Esophagus squamous epithelium (tissue), 4 donors: Measurements from ENCODE around the gene HLF.

Experiments
- POLR2A ChIP-seq, 4 donors: fragments of 450-650 bp; IDR thresholded peaks; one replicate each; pipeline ENCODE4 v1.6.1; 2017; ENCODE audit warnings: antibody characterized with exemption in 4 of 4, mild to moderate bottlenecking in 4 of 4, moderate library complexity in 3 of 4
- TF ChIP-seq, protein P1 (sequence below), 6 experiments: fragments of 450-650 bp in 4 of 6; fragments of 200-600 bp in 2 of 6; sonication (generic) in 2 of 6; IDR thresholded peaks; one replicate each; pipeline ENCODE4 v1.5.1; 2016 to 2019; ENCODE audit warnings: antibody characterized with exemption in 6 of 6, mild to moderate bottlenecking in 4 of 6, moderate library complexity in 4 of 6

DNA sequence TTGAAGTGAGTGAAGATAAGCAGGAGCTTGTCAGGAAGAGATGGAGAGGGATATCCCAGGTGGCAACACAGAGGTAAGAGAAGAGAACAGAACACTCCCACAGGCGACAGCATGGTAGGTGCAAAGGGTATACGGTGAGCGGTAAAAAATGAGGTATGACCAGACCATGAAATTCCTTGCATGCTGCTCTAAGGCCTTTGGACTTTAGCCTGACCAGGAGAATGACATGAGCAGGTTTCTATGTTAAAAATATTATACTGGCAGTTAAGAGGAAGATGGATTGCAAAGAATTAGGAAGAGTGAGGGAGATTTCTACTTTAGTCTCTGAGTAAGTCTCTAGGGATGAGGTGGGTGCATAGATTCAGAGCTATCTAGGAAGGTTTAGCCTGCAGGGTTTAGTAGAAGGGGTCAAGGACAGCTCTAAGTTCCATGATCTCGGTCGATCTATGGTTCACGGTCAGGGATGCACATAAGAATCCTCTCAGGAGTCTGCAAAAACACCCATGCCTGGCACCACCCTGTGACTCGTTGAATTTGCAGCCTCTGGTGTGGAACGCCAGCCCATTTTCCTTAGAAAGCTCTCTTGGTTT, 65.7 kb downstream of the HLF start:
- TF ChIP-seq, protein P1, sequence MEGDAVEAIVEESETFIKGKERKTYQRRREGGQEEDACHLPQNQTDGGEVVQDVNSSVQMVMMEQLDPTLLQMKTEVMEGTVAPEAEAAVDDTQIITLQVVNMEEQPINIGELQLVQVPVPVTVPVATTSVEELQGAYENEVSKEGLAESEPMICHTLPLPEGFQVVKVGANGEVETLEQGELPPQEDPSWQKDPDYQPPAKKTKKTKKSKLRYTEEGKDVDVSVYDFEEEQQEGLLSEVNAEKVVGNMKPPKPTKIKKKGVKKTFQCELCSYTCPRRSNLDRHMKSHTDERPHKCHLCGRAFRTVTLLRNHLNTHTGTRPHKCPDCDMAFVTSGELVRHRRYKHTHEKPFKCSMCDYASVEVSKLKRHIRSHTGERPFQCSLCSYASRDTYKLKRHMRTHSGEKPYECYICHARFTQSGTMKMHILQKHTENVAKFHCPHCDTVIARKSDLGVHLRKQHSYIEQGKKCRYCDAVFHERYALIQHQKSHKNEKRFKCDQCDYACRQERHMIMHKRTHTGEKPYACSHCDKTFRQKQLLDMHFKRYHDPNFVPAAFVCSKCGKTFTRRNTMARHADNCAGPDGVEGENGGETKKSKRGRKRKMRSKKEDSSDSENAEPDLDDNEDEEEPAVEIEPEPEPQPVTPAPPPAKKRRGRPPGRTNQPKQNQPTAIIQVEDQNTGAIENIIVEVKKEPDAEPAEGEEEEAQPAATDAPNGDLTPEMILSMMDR (IDR thresholded peaks at IDR 0.05) = no peak
- no peak for TF ChIP-seq POLR2A (IDR thresholded peaks at IDR 0.05)
